Measurements from ENCODE around the gene MEX3D. TPM values are rescaled to one million over a fixed set of nuclear protein-coding genes. Genes with fewer than 3 reads are reported as not detected.
"Not testable (repeated sequence)": the region's sequence is repeated elsewhere in the genome, so short reads cannot be mapped to it uniquely, and the experiment has no call there.

MEX3D gene
- total RNA-seq, 1 donor from 2014 or later: 20.5 TPM

DNA sequence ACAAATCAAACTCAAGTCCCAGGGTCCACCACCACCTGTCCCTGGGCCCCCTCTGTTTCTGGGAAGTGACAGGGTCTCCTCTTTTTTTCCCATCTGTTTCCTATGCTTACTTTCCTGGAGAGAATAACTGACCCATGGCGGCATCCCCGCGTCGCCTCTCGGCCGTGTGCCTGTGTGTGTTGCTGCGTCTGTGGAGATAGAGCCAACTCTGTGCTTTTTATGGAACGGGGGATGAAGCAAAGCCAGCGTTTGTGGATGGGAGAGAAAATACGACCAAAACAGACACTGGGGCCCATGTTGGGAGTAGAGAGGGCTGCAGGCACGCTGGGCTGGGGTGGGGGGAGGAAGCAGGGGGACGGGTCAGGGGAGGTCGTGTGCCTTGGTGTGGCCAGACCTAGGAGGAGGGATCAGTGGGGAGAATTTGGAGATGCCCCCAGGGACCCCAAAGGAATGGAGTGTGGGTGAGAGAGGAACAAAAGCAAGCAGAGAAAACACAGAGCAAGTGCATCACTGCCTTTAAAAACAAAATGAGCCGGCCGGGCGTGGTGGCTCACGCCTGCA is 27.7 kb downstream of the MEX3D start:
- no peak for DNase-seq (ENCODE audit: low spot score)

DNA sequence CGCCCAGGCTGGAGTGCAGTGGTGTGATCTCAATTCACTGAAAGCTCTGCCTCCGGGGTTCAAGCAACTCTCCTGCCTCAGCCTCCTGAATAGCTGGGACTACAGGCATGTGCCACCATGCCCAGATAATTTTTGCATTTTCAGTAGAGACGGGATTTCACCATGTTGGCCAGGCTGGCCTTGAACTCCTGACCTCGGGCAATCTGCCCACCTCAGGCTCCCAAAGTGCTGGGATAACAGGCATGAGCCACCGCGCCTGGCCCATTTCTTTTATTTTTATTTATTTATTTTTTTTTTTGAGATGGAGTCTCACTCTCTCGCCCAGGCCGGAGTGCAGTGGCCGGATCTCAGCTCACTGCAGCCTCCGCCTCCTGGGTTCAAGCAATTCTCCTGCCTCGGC is 28.4 kb downstream of the MEX3D start:
- not testable (repeated sequence) for DNase-seq (ENCODE audit: low spot score)

DNA sequence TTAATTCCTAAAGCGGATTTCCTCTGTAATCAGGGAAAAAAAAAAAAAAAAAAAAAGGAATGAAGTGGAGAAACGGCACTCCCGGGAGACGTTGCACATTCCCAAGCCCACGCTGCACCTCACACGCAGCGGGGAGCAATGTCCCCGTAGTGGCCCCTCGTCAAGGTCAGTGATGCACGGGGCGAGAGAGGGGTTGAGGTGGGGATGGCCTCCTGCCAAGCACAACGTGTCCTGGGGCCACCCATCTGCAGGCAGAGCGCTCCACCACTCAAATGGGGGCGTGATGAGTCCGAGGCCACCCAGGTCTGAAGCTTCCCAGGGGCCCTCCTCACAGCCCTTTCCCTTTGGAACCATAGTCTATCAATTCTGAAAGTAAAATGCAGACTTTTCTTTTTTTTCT is 29.1 kb downstream of the MEX3D start:
- no peak for DNase-seq (ENCODE audit: low spot score)

DNA sequence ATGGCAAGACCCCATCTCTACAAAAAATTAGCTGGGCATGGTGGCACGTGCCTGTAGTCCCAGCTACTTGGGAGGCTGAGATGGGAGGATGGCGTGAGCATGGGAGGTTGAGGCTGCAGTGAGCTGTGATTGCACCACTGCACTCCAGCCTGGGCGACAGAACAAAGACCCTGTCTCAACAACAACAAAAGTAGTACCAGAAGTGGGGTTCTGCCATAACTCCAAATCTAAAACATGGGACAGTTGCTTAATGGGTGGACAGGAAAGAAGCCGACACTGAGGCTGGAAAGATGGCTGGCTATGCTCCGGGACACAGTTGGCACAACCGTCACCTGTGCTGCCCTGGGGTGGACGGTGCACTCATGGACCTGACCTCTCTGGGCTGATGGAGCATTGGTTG is 32.4 kb downstream of the MEX3D start:
- DNase-seq (ENCODE audit: low spot score): not testable (repeated sequence)

DNA sequence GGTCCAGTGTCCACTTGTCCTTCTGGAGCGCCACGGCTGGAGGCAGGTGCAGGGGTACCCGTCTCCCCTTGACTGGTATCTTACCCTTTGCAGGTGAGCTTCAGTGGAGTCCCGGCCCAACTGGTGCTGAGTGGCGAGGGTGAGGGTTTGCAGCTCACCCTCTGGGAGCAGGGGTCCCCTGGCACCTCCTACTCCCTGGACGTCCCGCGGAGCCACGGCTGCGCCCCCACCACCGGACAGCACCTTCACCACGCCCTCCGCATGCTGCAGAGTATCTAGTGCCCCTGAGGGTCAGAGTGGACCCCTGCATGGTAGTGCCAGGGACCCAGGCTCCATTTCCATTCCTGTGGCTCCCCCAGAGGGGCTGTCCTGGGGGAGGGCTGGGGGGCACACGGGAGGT is 33.2 kb downstream of the MEX3D start:
- no peak for DNase-seq (ENCODE audit: low spot score)

DNA sequence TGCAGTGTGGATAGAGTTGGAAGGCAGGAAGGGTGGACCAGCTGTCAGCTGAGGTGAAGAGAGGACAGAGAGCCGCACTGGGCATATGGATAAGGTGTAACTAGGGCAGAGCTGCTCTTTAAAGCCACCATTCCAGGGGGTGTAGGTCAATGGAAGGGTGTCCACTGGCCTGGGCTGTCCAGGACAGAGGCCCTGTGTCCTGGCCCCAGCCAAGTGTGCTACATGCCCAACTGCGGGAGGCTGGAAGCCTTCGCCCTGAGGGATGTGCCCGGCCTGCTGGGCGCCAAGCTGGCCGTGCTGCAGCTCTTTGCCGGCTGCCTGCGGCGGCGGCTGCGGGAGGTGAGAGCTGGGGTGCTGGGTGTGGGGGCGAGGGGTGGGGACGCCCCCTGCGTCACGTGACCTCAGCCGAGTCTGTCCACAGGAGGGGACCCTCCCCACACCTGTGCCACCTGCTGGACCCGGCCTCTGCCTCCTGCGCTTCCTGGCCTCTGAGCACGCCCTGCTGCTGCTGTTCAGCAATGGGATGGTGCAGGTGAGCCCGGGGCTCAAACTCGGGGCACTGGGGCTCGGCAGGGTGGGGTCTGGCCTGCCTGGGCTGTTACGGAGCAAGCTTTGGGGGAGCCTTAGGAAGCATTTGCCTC is 34.5 kb downstream of the MEX3D start:
- no peak for DNase-seq (ENCODE audit: low spot score)

DNA sequence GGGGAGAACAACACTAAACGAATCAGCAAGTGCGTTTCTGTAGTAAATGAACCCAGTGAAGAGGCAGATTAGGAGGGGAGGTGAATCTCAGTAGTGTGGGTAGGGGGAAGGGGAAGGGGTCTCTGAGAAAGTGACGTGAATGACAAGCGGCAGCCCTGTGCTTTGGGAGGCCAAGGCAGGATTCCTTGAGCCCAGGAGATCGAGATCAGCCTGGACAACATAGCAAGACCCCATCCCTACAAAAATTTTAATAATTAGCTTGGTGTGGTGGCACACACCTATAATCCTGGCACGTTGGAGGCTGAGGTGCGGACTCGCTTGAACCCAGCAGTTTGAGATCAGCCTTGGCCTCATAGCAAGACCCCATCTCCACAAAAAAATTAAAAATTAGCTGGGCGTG is 36.1 kb downstream of the MEX3D start:
- no peak for DNase-seq (ENCODE audit: low spot score)

DNA sequence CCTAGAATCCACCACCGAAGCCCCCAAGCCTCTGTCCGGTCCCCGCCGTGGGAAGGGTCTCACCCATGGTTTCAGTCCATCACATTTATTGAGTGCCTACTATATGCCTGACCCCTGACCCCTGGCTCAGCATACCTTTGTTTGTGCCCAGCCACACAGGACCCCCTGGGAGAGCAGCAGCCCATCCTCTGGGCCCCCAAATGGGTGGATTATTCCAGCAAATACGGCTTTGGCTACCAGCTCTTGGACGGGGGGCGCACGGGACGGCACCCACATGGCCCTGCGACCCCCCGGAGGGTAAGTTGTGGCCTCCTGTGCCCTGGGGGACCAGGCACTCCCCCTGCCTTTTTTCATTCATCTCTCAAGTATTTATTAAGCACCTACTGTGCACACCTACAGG is 36.5 kb downstream of the MEX3D start:
- DNase-seq (ENCODE audit: low spot score): no peak

DNA sequence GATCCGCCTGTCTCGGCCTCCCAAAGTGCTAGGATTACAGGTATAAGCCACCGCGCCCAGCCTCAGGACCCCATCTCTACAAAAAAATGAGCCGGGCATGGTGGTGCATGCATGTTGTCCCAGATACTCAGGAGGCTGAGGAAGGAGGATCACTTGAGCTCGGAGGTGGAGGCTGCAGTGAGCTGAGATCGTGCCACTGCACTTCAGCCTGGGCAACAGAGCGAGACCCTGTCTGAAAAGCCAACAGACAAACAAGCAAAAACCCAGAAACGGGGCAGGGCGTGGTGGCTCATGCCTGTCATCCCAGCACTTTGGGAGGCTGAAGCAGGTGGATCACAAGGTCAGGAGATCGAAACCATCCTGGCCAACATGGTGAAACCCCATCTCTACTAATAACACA is 37.3 kb downstream of the MEX3D start:
- not testable (repeated sequence) for DNase-seq (ENCODE audit: low spot score)

DNA sequence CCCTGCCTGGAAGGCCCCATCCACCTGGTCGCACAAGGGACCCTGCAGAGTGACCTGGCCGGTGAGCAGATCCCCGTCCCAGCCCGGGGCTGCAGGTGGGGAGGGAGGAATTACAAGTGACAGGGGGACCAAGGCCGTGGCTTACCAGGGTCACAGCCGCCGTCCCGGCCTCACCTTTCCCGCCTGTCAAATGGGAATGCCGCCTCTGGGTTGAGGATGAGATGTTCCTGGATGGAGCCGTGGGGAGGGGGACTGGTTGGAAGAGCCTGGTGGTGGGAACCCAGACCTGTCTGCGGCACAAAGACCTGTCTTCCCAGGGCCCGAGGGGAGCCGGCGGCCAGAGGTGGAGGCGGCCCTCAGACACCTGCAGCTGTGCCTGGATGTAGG is 38.7 kb downstream of the MEX3D start:
- DNase-seq (ENCODE audit: low spot score): no peak

DNA sequence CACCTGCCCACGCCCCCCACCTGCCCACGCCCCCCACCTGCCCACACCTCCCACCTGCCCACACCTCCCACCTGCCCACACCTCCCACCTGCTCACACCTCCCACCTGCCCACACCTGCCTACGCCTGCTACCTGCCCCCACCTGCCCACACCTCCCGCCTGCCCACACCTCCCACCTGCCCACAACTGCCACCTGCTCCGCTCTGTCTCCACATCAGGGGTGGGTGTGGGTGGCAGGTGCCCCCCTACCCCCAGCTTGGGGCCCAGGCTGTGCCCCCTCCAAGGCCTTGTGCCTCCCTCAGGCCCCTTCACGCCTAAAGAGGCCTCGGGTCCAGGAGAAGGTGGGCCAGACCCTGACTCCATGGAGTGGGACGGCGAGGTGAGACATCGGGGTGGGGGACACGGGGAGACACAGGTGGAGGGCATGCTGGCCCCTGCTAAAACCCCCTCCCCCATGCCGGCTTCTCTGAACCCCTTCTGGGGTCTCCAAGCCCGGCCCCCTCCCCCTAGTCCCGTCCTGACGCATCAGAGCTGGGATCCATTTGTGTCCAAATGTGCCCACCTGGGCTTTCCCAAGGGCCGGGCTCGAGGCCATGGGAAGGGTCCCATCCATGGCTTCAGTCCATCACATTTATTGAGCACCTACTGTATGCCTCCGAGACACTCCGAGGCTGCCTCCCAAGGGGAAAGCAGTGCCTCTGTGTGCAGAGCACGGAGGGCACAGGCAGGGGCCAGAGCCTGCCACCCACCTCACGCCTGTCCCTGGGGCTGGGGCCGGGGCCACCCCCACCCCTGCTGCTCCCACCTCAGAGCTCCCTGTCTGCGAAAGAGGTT is 39.3 kb downstream of the MEX3D start:
- DNase-seq (ENCODE audit: low spot score): no peak

DNA sequence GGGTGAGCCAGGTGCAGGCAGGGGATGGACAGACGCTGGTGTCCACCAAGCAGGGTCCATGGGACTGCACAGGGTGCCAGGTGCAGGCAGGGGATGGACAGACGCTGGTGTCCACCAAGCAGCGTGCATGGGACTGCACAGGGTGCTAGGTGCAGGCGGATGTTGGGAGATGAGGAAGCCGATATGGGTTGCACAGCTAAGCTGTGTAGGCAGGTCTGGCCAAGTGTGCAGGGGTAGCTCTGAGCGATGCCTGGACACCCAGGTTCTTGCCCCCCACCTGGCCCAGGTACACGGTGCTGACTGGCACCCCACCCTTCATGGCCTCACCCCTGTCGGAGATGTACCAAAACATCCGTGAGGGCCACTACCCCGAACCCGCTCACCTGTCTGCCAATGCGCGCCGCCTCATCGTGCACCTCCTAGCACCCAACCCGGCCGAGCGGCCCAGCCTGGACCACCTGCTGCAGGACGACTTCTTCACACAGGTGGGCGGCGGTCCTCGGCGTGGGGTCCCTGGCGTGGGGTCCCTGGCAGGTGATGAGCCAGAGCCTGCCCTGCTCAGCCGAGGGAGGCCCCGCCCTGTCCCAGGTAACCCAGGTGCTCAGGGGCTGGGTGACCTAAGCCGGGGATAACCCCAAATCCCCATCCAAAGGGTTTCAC is 40.3 kb downstream of the MEX3D start:
- DNase-seq (ENCODE audit: low spot score): no peak

DNA sequence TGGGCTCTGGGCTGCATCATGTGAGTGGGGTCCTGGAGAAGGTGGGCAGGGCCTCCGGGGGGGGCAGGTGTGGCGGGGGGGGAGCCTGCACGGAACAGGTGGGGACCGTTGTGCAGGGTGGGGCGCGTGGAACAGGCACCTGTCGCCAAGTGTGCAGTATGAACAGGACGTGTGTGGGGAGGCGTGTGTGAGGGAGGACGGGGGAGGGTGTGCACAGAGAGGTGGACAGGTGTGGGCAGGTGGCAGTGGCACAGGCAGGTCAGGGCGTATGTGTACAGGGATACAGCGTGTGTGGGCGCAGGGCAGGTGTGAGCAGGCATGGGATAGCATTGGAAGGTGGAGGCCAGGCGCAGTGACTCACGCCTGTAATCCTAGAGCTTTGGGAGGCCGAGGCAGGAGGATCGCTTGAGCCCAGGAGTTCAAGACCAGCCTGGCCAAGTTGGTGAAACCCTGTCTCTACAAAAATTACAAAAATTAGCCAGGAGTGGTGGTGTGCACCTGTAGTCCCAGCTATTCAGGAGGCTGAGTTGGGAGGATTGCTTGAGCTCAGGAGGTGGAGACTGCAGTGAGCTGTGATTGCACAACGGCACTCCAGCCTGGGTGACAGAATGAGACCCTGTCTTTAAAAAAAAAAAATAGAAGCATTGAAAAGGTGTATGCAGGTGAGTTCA is 41.0 kb downstream of the MEX3D start:
- DNase-seq (ENCODE audit: low spot score): no peak

DNA sequence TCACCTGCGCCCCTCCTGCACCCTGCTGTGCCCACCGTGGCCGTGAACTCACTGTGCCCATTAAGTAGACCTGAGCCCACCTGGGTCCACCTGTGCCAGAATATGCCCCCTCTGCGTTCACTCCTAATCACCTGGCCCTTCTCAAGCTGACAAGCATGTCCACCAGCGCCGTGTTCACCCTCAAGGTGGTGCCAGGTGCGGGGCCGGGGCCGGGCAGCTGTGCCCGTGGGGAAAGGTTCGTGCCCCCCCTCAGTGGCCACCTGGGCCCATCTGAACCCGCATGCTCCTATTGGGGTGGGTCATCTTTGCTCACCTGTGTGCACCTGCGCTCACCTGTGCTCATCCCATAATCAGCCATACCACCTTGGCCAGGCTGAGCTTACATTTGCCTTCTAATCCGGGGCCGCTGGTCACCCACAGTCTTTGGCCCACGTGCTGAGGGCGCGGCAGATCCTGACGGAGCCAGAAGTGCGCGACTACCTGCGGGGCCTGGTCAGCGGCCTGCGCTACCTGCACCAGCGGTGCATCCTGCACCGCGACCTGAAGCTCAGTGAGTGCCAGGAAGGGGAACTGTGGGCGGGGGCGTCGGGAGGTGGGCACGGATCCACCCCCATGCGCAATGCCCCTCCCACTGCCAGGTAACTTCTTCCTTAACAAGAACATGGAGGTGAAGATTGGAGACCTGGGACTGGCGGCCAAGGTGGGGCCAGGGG is 41.9 kb downstream of the MEX3D start:
- DNase-seq (ENCODE audit: low spot score): no peak

DNA sequence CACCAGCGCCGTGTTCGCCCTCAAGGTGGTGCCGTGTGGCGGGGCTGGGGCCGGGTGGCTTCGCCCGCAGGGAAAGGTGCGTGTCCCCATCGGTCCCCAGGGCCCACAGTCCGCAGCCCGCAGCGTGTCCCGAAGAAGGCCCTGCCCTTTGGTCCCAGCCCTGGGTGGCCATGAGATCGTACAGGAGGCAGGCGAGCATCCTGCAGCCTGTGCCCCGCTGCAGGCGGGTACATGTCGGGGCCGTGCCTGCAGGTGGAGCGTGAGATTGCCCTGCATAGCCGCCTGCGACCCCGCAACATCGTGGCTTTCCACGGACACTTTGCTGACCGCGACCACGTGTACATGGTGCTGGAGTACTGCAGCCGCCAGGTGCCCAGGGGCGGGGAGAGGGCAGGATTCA is 42.8 kb downstream of the MEX3D start:
- DNase-seq (ENCODE audit: low spot score): no peak

DNA sequence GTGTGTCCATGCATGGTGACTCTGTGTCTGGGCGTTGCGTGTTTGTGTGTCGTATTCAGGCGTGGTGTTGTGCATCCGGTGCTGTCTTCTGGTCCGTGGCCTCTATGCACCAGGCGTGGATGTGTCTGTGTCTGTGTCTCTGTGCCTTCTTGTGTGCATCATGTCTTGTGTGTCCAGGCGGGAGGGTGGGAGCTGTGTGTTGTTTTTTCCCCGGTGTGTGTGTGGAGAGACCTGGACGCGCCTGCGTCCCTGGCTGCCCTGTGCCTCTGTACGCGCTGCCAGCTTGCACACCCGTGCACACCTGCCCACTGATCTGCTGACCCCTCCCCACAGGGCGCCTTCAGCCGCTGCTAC is 43.2 kb downstream of the MEX3D start:
- DNase-seq (ENCODE audit: low spot score): no peak

DNA sequence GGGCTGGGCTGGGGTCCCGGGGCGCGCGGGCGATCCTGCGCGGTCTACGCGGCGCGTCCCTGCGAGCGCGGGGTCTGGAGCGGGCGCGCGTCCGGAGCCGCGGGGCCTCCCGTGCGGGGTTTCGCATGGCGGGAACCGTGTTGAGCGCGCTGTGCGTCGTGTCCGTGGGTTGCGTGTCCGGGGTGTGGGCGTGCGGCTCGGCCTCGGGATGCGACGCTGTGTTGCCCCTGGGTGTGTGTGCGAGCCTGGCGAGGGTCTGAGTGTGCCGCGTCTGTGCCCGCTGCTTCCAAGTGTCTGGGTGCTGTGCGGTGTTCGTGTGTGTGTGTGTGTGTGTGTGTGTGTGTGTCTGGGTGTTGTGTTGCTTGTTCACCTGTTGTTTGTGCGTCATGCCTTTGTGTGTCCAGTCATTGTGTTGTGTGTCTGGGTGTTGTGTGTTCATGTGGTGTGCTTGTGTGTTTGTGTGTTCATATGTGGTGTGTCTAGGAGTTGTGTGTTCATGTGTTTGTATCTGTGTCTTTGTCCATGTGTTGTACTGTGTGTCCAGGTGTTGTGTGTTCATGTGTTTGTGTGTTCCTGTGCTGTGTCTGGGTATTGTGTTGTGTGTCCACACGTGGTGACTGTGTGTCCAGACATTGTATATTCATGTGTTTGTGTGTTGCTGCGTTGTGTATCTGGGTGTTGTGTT is 43.7 kb downstream of the MEX3D start:
- no peak for DNase-seq (ENCODE audit: low spot score)

DNA sequence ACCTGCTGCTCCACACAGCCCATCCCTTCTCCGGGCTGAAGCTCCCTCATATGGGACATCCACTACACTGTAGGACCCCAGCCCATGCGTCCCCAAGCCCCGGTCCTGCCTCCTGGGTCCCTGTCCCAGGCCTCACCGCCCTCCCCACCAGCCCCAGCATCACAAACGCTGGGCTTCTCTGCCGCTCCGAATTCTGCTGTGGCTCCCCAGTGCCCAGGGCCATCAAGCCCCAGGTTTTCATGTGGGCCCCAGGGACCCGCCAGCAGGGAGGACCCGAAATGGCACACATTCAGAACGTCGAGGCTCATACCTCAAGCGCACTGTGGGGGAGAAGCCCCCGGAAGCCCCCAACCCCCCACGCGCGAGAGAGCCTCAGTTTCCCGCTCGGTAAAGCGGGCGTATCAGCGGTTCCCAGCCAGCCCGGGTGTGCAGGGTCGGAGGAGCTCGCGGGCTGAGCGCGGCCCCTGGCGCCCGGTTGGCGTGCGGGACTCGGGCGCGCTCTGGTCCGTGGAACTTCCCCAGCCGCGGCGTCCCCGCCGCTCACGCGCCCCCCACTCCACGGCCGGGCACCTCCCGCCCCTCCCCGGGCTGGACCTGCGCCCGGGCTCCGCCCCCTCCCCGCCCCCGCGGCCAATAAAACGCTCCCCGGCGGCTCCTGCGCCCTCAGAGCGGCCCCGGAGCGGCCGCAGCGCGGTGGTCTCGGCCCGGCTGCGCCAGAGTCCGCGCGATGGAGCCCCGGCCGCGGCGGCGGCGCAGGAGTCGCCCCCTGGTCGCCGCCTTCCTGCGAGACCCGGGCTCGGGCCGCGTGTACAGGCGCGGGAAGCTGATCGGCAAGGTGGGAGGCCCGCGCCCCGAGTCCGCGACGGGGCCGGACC is 44.5 kb downstream of the MEX3D start, which contains the start of gene PLK5:
PLK5 (plus strand) TSS at position 666 of the 875 bp plus-strand sequence. CDS start 2,920 bp downstream, outside the sequence.
- DNase-seq (ENCODE audit: low spot score): no peak

DNA sequence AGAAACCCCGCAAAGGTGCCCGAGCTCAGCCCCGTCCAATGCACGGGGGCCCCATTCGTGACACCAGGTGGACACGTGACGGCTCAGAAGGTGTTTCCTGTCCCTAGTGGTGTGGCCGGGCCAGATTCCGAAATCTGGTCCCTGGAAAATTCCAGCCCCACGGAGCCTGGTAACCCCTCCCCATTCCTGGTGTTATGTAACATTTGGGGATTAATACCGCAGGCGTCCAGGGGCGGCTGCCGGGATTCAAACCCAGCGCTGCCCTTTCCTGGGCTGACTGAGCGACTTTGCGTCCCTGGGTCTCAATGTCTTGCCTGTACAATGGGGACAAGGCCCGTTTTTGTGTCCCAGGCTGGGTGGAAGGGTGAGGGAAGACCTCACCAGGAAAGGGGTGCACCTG is 45.3 kb downstream of the MEX3D start:
- no peak for DNase-seq (ENCODE audit: low spot score)

Measured in mesenteric fat pad (tissue), 1 donor.